ENCODE results near the gene CYP46A1.

The CYP46A1 gene

DNA sequence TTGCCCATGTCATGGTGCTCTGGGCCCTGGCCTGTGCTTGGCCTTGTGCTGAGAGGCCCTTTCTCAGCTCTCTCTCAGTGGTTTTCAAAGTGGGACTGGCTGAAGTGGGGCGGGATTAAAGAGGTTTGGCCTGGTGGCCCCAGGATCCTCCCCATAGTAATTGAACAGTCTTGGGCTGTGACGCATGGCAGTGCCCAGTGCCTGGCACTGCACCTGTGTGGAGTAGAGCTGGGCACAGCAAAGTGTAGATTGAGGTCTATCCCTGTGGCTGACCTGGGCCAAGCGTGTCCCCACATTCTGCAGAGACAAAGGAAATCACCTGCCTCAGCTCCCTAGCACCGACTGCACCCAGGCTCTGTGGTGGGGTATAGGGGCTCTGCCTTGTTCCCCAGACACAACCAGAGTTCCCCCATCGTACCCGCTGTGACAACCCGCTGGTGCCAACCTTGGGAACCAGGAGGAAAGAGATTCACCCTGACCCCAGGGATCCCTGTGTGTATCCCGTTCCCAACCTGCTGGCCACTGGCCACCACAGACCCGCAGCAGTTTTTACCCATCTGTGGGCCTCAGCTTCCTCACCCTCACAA lies 9.9 kb upstream of the CYP46A1 start:
- no peak for DNase-seq (ENCODE audit: low spot score)

DNA sequence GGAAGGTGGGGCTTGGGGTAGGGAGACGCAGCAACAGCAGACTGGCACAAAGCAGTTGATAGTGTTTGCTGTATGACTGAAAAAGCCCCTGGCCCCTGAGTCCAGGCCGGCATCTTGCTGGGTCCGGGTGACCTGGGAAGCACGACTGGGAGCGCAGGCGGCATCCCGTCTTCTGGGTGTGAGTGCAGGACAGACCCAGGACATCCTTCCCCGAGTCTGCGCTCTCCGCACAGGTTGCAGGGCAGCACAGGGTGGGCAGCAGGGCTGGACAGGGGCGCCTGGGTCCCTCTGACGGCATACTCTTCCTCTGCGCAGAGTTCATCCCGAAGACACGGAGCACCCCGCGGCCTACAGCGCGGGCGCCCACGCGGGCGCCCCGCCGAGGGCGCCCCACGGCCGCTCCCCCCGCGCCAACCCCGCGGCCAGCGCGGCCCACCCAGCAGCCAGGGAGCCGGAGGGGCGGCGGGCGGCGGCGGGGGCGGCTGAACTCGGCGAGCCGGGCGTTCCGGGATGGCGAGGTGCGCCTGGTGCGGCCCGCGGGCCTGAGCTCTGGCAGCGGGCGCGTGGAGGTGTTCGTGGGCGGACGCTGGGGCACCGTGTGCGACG lies 9.2 kb upstream of the CYP46A1 start:
- DNase-seq (ENCODE audit: low spot score): no peak

DNA sequence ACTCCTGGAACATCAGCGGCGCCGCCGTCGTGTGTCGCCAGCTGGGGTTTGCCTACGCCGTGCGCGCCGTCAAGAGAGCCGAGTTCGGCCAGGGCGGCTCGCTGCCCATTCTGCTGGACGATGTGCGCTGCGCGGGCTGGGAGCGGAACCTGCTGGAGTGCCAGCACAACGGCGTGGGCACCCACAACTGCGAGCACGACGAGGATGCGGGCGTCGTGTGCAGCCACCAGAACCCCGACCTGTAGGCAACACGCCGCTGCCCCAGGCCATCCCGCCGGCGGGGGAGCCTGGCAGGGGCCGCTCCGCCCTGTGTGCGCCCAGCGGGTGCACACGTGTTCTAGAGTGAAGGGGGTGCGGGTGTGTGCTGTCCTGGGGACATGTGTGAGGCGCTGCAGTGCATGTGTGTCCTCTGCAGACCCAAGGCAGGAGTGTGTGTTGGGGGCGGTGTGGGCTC lies 8.7 kb upstream of the CYP46A1 start:
- no peak for DNase-seq (ENCODE audit: low spot score)

DNA sequence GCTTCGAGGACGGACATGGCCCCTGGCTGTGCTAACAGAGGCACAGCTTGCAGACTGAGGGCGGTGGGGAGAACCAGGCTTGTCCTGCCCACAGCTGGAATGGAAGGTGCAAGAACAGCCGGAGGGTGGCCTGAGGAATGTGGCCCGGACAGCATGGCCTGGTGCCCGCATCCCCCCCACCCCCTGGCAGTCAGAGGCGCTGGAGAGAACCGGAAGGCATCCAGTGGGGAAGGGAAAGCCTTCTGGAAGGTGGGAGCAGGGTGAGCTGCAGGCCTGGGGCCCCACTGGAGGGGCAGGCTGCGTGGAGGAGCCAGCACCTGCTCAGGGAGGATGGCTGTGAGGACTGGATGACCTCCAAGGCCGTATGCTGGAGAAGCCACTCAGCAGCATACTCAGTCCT lies 8.1 kb upstream of the CYP46A1 start:
- no peak for DNase-seq (ENCODE audit: low spot score)

DNA sequence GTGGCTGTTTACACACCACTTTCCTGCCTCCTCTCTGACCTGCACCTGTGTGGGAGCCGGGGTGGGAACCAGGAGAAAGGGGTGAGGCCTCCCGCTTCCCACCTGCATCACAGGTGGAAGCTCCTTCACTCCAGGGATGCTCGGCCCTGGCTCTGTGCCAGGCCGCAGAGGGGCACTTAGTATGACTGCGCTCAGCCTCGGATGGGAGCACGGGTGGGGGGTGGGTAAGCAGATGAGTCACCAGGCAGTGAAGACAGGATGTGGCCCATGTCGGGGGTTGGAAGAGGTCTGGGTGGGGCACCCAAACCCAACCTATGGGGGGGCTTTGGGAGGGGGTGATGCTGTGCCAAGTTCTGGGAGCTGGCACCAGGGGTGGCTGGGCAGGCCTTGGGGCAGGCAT lies 7.4 kb upstream of the CYP46A1 start:
- no peak for DNase-seq (ENCODE audit: low spot score)

DNA sequence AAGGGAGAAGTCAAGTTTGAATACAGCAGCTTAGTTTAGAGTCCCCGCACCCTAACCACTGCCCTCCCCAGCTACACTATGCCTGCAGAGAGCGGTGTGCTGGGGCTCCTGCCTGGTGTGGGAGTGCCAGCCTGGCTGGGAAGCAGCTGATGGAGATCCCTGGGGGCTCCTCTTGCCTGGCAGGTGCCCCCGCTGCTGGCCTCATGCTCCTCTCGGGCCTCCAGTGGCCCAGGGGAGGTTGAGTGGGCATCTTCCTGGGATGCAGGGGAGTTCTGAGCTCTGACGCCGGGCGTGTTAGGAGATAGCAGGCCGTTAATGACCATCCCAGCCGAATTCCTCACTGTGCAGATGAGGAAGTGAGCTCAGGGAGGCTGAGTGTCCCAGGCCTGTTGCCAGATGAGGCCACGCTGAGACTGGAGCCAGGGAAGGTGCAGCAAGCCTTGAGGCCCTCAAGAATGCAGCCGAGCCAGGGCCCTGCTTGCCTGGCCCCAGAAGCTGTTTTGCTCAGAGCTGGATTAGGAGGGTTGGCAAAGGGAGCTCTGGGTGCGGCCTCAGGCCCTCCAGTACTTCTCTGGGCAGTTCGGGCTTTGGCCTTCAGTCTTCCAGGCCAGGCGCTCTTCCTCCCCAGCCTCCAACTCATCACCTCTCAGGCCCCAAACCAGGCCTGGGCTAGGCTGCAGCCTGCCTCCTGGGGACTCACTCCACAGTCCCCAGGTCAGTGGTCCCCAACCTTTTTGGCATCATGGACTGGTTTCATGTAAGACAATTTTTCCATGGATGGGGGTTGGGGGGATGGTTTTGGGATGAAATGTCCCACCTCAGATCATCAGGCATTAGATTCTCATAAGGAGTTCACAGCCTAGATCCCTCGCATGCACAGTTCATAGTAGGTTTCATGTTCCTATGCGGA lies 6.6 kb upstream of the CYP46A1 start:
- no peak for DNase-seq (ENCODE audit: low spot score)

DNA sequence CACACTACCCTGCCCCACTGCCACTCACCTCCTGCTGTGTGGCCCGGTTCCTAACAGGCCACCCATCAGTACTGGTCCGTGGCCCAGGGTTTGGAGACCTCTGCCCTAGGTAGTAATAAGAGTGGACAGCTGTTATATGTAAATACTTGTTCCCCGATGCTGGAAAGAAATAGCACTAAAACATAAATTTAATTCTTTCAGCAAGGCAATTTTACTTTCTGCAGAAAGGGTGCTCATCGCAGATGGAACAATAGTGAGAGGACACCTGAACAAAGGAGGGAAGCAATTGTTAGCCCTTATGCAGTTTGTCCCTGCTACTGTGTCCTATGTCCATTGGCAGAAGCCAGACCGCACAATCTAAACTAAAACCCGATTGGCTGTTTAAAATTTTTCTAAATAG lies 5.9 kb upstream of the CYP46A1 start:
- no peak for DNase-seq (ENCODE audit: low spot score)

DNA sequence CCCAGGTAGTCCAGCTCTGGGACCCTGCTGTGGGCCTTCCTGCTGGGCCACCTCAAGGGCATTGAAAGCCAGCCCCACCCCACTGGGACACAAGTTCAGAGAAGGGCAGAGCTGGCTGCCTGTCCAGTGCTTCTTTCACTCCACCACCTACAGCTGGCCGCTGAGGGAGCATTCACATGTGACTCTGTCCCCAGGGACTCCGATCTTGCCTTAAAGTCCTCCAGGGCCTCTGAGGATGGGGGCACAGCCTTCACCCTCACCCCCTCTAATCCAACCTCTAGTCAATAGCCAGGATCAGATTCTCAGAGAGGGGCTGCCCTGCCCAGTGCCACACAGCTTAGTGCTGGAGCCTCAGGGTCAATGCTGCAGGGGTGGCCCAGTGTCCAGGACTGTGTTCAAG lies 5.0 kb upstream of the CYP46A1 start:
- DNase-seq (ENCODE audit: low spot score): no peak

DNA sequence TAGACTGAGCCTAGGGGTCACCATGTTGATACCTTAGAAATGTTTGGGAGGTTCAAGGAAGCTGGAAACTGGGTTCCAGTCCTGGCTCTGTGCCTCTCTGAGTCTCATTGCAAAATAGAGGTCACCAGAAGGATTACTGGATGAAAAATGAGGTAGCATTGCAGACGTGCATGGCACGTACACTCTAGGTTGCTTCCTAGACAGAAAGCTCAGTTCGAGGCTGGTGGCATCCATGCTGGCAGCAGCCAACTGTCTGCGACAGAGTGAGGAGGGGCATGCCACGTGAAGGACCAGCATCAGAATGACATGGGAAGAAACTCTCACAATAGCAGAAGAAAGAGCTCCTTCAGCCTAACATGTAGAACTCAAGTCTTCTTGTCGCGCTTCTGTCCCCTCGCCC lies 4.6 kb upstream of the CYP46A1 start:
- DNase-seq (ENCODE audit: low spot score): no peak

DNA sequence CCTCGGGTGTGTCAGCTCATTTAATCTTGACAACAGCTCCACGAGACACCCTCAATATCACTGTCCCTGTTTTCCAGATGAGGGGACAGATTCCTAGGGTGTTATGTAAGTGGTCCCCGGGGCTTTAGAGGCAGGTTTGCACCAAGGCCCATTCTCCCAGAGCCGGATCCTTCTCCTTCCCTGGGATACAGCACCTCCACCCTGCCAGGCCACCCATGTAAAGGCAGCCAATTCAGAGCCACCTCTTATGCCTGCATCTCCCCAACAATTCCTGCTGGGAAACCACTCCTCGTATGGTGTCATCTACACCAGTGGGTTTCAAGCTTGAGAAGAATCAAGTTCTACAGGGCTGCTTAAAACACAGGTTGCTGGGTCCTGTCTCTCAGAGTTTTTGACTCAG lies 4.1 kb upstream of the CYP46A1 start:
- DNase-seq (ENCODE audit: low spot score): no peak

DNA sequence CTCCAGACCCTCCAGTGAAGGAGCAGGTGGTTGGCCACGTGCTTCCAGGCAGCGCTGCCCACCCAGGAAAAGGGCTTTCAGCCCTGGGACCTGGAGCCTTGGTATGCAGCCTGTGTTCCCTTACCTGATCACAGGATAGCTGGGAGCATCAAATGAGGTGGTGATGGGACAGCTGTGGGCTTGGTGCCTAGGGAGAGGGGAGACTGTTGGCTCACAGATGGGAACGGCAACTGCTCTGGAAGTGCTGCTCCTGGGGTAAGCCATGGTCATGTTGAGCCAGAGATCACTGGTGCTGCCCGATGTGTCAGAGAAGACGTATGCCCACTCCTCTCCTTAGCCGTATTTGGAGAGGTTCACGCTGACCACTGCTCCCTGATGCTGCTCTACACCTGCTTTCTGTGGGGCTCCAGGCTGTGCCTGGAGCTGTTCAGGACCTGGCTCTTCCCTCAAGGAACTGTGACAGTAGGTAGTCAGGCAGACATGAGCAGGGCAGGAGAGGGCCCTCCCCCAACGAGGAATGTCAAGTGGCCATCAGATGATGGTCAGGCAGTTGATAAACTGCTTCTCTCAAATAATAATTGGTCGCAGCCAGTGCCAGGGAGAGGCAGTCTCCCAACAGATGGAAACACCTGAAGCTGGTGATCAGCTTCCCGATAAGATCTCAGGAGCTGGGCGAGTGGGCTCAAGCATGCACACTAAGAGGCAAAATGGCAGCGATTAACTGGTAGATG lies 2.8 kb upstream of the CYP46A1 start:
- DNase-seq (ENCODE audit: low spot score): no peak

DNA sequence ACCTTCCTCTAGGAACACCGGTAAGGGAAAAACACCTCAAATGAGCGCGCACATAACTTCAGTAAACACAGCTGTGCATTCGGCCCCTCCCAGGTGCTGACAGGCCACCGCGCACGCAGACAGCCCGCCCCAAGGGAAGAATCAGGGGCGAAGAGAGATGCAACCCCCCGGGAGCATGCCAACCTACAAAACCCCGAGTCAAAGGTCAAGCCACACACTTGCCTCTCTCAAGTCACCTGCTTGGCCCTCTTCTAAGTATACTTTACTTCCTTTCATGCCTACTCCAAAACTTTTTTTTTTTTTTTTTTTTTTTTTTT lies 2.3 kb upstream of the CYP46A1 start:
- DNase-seq (ENCODE audit: low spot score): no peak

DNA sequence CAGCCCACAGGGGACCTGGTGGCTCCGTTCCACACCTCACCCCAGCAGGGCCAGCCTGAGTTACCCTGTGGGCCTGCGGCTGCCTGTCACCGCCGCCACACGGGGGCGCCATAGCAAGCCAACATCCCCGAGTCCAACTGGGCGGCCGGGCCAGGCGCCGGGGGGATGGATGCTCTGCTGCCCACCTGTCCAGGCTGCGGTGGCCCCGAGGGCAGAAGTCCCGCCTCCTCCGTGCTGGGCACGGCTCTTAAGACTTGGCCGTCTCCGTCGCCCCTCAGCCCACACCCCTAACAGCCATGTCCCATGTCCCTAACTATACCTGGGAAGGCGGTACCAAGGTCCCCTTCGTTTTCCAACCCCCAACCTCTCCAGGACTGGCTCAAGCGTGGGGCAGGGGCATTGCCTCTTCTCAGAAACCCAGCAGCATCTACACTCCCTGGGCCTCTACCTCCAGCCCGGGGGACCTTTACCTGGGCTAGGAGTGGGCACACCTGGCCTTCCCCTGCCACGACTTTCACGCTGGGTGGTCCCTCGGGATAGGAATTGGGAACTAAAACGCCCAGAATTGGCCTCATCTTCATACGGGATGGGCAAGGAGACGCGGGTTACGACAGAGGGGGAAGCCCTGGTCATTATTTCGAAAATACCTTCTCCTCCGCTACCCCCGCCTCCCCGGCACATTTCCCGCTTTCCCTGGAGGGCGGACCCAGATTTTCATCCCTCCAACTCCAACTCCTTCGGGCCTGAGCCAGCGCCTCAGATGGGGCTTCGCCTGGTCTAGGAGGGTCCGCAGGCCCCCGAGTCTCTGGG lies 1.1 kb upstream of the CYP46A1 start:
- peak; percentile 76 for DNase-seq (ENCODE audit: low spot score)

DNA sequence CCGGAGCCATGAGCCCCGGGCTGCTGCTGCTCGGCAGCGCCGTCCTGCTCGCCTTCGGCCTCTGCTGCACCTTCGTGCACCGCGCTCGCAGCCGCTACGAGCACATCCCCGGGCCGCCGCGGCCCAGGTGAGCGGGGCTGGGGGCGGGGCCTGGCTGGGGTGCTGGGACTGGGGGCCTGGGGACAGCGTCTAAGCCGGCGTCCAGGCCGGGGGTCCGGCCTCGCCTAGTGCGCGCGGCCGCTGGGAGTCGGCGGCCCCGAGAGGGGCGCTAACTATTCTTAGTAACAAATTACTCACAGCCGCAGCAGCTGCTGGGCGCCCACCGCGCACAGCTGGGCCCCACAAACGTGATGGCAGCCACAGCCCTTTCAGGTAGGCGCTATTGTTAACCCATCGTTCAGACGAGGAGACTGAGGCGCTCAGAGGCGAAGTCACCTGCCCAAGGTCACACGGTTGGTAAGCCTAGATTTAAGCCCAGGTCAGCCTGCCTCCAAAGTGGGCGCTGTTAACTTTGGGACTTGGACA lies 374 bp downstream of the CYP46A1 start:
- no peak for DNase-seq (ENCODE audit: low spot score)

DNA sequence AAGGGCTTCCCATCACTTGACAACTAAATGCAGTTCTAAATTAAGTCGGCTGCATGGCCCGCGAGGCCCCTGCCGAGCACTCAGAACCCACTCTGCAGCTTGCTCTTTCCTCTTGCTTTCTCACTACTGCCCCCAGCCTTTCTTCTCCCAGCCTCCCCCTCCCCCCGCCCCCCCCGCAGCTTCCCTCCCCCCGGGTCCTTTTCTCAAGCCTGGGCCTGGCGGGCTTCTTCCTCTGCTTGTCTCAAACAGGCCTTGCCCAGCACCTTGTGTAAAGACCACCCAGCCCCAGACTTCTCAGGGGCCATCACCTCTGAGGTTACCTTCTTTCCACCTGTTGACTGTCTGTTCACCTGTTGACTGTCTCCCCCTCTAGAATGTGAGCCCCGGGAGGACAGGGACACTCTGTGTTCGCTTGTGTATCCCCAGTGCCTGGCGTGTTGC lies 1.1 kb downstream of the CYP46A1 start:
- DNase-seq (ENCODE audit: low spot score): no peak

DNA sequence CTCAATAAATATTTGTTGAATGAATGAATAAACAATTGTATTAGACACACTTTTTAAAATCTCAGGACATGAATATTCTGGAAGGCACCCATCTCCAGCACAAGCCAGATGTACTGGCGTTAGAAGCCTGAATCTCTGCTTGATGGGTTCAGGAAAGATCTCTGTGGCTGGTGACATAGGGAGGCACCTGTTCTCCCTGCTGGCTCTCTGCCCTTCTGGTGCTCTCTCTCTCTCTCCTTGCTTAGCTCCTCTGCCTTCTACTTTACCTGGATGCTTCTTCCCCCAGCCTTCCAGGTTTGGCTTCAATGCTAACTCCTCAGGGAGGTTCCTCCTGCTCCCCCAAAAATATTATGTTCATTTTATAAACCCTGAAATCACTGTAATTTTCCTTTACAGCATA lies 1.5 kb downstream of the CYP46A1 start:
- no peak for DNase-seq (ENCODE audit: low spot score)

DNA sequence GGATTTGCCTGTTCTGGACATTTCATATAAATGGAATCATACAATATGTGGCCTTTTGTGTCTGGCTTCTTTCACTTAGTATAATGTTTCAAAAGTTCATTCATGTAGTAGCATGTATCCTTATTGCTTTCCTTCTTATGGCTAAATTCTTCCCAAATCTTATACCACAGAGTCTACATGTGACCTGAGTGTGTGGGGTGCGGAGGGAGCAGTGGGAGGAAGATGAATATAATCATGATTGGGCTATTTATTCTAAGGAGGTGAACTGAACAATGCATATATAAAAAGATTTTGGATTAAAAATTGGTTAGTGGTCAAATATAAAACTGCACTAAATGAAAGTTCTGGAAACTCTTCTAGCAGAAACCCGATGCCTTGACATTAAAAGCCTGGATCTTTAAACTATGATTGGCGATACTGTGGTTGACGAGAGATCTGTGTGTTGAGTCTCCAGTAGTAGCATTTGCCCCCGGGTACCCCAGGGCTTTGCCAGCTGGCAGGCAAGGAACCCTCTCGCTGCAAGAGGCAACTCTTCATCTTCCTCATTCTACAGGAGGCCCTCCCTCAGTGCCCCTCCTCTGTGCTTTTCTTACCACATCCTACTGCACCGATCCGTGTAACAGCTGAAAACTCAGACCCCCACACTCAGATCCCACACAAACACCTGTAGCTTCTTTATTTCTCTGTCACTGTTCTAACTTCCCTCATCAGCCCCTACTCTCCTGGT lies 2.6 kb downstream of the CYP46A1 start:
- DNase-seq (ENCODE audit: low spot score): no peak

DNA sequence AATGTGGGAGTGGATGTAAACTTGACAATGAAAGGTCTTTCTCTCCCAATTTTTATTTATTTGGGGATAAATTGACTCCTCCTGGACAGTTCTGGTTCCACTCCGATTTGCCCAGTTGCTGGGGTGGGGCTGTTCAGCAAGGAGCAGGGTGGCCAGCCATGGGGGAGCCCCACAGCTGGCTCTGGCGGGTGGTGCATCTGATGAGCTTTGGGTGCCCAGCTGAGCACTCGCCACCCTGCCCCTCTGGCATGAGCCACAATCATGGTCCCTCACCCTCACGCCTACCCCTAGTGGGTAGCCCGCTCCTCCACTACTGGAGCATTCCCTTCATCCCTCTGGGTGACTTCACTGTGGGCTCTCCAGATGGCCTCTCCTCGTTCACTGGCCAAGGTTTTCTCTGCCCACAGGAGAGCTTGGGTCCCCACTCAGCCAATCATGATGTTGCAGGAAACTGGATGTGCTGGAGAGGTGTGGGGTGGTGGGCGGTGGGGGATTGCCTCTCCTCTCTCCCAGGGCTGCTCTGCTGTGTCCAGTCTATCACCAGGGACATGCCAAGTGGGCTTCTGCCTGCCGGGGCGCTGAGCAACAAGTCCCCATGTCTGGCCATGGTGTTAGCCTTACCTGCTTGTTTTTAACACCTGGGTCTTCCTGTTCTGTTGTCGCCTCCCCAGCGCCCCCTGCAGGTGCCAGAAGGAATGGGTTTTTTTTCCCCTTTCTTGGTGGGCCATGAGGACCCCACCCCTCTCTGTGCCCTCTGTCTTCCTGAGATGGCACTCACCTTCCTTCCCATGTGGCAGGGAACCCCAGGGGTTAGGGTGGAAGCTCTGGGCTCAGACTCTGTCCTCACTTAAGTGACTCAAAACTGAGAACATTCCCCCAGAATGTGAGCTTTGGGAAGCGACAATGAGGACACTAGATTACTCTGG lies 3.4 kb downstream of the CYP46A1 start:
- no peak for DNase-seq (ENCODE audit: low spot score)

DNA sequence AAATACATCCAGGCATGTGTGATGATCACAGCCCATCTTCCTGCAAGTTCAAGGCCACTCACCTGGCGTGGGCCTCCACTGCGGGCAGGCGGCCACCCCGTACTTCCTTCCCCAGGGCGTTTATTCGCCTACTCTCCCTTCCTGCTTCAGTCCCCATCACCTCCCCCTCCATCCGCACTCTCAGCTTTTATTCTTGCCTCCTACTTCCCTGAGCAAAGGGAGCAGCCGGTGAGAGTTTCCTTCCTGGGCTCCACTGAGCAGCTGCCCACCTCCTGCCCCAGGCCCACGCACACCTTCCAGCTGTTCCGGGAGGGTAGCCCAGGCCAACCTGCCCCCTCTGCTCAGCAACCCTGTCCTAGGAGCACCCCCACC lies 4.1 kb downstream of the CYP46A1 start:
- no peak for DNase-seq (ENCODE audit: low spot score)

DNA sequence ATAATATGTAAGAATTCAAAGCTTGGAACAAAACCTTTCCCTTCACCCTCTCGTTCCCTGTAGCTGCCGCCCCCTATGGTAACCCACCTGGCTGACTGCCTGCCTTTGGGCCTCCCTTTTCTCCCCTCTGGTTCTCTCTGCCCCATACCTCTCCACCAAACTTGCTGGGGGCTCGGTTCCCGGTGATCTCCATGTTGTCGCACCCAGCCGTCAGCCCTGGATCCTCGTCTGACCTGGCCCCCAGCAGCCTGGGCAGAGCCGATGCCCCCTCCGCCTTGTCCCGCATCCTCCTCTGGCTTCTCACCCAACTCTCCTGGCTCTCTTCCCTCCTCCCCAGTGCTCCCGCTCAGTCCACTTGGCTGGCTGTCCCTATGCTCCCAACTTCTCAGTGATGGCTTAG lies 4.5 kb downstream of the CYP46A1 start:
- no peak for DNase-seq (ENCODE audit: low spot score)
